ENCODE data around the gene DALRD3.

The DALRD3 gene

DNA sequence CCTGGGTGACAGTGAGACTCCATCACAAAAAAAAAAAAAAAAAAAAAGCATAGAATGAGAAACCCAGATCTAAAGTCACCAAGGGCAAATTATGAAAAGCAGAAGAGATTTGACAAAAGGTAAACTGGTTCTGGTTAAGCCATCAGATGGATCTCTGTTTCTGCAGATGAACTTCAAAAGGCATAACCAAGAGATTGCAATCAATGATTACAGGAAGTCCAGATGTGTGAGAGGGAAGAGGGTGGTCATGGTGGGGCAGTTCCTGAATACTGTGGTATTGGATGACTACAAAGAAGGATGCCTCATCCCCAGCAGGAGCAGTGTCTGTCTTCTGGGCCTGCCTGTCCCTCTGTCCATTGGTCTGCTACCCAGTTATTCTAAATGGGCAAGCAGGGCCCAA, 24.5 kb downstream of the DALRD3 start:
- no peak for DNase-seq
- Histone ChIP-seq H2BK5ac (ENCODE audit: low read depth, low read length, poor library complexity) (no peak overlapping the region), H3K4me1 (ENCODE audit: control insufficient read depth in 1 of 2, insufficient read depth in 2 of 2, low read length in 2 of 2) (peaks cover 13 to 15% of the 10 kb centered on the region in 2 experiments)

DNA sequence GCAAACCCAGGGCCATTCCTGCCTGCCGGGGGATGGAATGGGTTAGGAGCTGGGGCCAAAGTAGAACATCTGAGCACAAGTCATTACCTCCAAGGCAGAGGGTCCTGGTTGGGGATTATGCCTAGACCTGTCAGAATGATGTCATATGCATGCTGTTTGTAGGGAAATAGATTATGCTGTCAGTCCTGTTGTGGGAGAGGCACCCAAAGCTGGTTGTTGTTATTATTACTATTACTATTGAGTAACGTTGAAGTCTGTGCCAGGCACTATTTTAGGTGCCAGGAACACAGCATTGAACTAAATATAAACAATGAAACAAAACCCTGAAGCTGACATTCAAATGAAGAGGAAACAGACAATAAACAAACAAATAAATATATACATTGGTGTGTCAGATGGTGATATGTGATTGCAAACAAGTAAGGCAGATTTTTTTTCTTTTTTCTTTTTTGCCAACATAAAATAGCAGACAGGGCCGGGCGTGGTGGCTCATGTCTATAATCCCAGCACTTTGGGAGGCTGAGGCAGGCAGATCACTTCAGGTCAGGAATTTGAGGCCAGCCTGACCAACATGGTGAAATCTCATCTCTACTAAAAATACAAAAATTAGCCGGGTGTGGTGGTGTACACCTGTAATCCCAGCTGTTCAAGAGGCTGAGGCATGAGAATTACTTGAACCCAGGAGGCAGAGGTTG, 26.4 kb downstream of the DALRD3 start:
- H3K9ac ChIP-seq (ENCODE audit: low read length): no peak overlapping the region
- H3K4me1 ChIP-seq (ENCODE audit: control insufficient read depth in 1 of 2, insufficient read depth in 2 of 2, low read length in 2 of 2): peaks cover 13 to 15% of the 10 kb centered on the region in 2 experiments
- no peak overlapping the region for H3K4ac ChIP-seq (ENCODE audit: low read depth, low read length)
- peaks cover 0 to 2% of the 10 kb centered on the region in 2 experiments for H3K36me3 ChIP-seq (ENCODE audit: control insufficient read depth in 1 of 2, insufficient read depth in 2 of 2, low read length in 2 of 2)
- no peak overlapping the region for H3K23ac ChIP-seq (ENCODE audit: low read length)
- no peaks in the 10 kb centered on the region for H3K9me3 ChIP-seq (ENCODE audit: insufficient read depth, low read depth, low read length)
- no peak overlapping the region for H3K4me3 ChIP-seq (ENCODE audit: low read depth, low read length)
- no peaks in the 10 kb centered on the region for H3K27me3 ChIP-seq (ENCODE audit: insufficient read depth, low read length)
- H3K79me2 ChIP-seq (ENCODE audit: control insufficient read depth, insufficient read depth, low read length, poor library complexity): peaks cover 3% of the 10 kb centered on the region
- no peak for DNase-seq
- no peak overlapping the region for H2AFZ ChIP-seq (ENCODE audit: insufficient read depth, low read length, poor library complexity)
- H4K91ac ChIP-seq (ENCODE audit: low read depth, low read length): no peak overlapping the region
- H2BK5ac ChIP-seq (ENCODE audit: low read depth, low read length, poor library complexity): no peak overlapping the region
- H2BK120ac ChIP-seq (ENCODE audit: insufficient read depth, low read length, poor library complexity): no peak overlapping the region
- no peak overlapping the region for H4K12ac ChIP-seq (ENCODE audit: low read depth, low read length)
- no peak overlapping the region for H3K27ac ChIP-seq (ENCODE audit: low read depth, low read length)
- H3K4me2 ChIP-seq (ENCODE audit: low read length): no peak overlapping the region
- WGBS (ENCODE audit: extremely low coverage, insufficient coverage, insufficient read length): no CpG with 5 or more reads among the region's 5 CpGs
- peaks cover 10% of the 10 kb centered on the region for H3K79me1 ChIP-seq (ENCODE audit: low read length)
- no peak overlapping the region for H4K8ac ChIP-seq (ENCODE audit: low read depth, low read length)
- H2AK5ac ChIP-seq (ENCODE audit: low read length): no peak overlapping the region
- H3K18ac ChIP-seq (ENCODE audit: low read length): no peak overlapping the region
- H3K14ac ChIP-seq (ENCODE audit: low read length): no peak overlapping the region
- H2BK12ac ChIP-seq (ENCODE audit: low read length): no peak overlapping the region

More for the DNA sequence above, 24.5 kb downstream of the DALRD3 start:
- Histone ChIP-seq H4K91ac (ENCODE audit: low read depth, low read length) (no peak overlapping the region), H2BK12ac (ENCODE audit: low read length) (no peak overlapping the region), H4K8ac (ENCODE audit: low read depth, low read length) (no peak overlapping the region), H3K4ac (ENCODE audit: low read depth, low read length) (no peak overlapping the region), H3K9me3 (ENCODE audit: insufficient read depth, low read depth, low read length) (no peaks in the 10 kb centered on the region), H3K27ac (ENCODE audit: low read depth, low read length) (no peak overlapping the region), H3K4me2 (ENCODE audit: low read length) (no peak overlapping the region), H3K14ac (ENCODE audit: low read length) (no peak overlapping the region), H3K79me1 (ENCODE audit: low read length) (peaks cover 10% of the 10 kb centered on the region), H2AFZ (ENCODE audit: insufficient read depth, low read length, poor library complexity) (no peak overlapping the region), H3K79me2 (ENCODE audit: control insufficient read depth, insufficient read depth, low read length, poor library complexity) (peaks cover 3% of the 10 kb centered on the region), H2AK5ac (ENCODE audit: low read length) (no peak overlapping the region), H3K23ac (ENCODE audit: low read length) (no peak overlapping the region), H3K9ac (ENCODE audit: low read length) (no peak overlapping the region), H3K27me3 (ENCODE audit: insufficient read depth, low read length) (no peaks in the 10 kb centered on the region), H3K4me3 (ENCODE audit: low read depth, low read length) (no peak overlapping the region), H4K12ac (ENCODE audit: low read depth, low read length) (no peak overlapping the region), H3K36me3 (ENCODE audit: control insufficient read depth in 1 of 2, insufficient read depth in 2 of 2, low read length in 2 of 2) (peaks cover 0 to 2% of the 10 kb centered on the region in 2 experiments), H2BK120ac (ENCODE audit: insufficient read depth, low read length, poor library complexity) (no peak overlapping the region), H3K18ac (ENCODE audit: low read length) (no peak overlapping the region)

DNA sequence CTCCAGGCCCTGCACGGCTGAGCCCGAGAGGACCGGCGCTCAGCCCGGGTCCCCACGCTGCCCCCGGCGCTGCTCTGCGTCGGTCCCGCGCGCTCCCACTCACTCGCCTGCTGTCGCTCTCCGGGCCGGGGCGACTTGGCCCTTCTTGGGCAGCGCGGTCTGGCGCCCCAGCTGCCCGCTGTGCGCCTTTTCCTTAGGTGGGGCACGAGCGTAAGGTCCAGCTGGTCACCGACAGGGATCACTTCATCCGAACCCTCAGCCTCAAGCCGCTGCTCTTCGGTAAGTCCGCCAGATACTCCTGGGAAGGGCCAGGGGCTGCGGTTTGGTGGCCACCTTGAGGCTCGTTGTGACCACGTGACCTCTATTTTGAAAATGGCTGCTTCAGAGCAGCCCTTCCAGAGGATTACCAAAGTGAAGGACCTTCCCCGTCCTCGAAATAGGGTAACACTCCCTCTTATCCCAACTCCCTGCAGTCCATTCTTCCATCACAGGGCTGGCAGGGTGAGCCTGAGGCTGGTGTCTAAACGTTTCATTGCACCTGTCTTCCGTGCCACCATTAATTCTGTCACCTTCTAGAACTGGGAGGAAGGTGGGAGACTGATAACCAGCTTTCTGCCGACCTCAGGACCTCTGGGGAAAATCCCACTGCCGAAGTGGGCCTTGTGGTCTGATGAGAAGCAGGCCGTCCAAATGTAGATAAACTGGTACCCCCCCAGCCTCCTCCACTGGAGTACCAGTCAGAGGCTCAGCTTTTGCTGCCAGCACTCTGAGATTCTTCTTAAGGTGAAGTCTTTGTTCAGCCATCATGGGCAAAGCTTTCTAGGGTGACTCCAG, 27.5 kb downstream of the DALRD3 start:
- peak in 1 of 2 donors; percentile 31 for DNase-seq
- peaks cover 13 to 15% of the 10 kb centered on the region in 2 experiments for H3K4me1 ChIP-seq (ENCODE audit: control insufficient read depth in 1 of 2, insufficient read depth in 2 of 2, low read length in 2 of 2)
- peak overlapping the region; percentile 71 for H4K91ac ChIP-seq (ENCODE audit: low read depth, low read length)
- H3K23ac ChIP-seq (ENCODE audit: low read length): no peak overlapping the region
- H3K14ac ChIP-seq (ENCODE audit: low read length): peak overlapping the region; percentile 32
- H3K4me2 ChIP-seq (ENCODE audit: low read length): peak overlapping the region; percentile 89
- H3K79me2 ChIP-seq (ENCODE audit: control insufficient read depth, insufficient read depth, low read length, poor library complexity): peaks cover 3% of the 10 kb centered on the region
- H3K36me3 ChIP-seq (ENCODE audit: control insufficient read depth in 1 of 2, insufficient read depth in 2 of 2, low read length in 2 of 2): no peaks in the 10 kb centered on the region
- WGBS (ENCODE audit: extremely low coverage, insufficient coverage, insufficient read length): no CpG with 5 or more reads among the region's 40 CpGs
- peak overlapping the region; percentile 19 for H2AFZ ChIP-seq (ENCODE audit: insufficient read depth, low read length, poor library complexity)
- peak overlapping the region; percentile 77 for H3K9ac ChIP-seq (ENCODE audit: low read length)
- no peak overlapping the region for H2BK12ac ChIP-seq (ENCODE audit: low read length)
- H2BK120ac ChIP-seq (ENCODE audit: insufficient read depth, low read length, poor library complexity): peak overlapping the region; percentile 29
- no peak overlapping the region for H3K27ac ChIP-seq (ENCODE audit: low read depth, low read length)
- peak overlapping the region; percentile 59 for H3K4ac ChIP-seq (ENCODE audit: low read depth, low read length)
- H3K27me3 ChIP-seq (ENCODE audit: insufficient read depth, low read length): no peaks in the 10 kb centered on the region
- peak overlapping the region; percentile 72 for H4K8ac ChIP-seq (ENCODE audit: low read depth, low read length)
- no peak overlapping the region for H2BK5ac ChIP-seq (ENCODE audit: low read depth, low read length, poor library complexity)
- H2AK5ac ChIP-seq (ENCODE audit: low read length): peak overlapping the region; percentile 7
- H3K79me1 ChIP-seq (ENCODE audit: low read length): peaks cover 10% of the 10 kb centered on the region
- no peaks in the 10 kb centered on the region for H3K9me3 ChIP-seq (ENCODE audit: insufficient read depth, low read depth, low read length)
- H4K12ac ChIP-seq (ENCODE audit: low read depth, low read length): peak overlapping the region; percentile 10
- H3K18ac ChIP-seq (ENCODE audit: low read length): peak overlapping the region; percentile 57
- H3K4me3 ChIP-seq (ENCODE audit: low read depth, low read length): peak overlapping the region; percentile 78

DNA sequence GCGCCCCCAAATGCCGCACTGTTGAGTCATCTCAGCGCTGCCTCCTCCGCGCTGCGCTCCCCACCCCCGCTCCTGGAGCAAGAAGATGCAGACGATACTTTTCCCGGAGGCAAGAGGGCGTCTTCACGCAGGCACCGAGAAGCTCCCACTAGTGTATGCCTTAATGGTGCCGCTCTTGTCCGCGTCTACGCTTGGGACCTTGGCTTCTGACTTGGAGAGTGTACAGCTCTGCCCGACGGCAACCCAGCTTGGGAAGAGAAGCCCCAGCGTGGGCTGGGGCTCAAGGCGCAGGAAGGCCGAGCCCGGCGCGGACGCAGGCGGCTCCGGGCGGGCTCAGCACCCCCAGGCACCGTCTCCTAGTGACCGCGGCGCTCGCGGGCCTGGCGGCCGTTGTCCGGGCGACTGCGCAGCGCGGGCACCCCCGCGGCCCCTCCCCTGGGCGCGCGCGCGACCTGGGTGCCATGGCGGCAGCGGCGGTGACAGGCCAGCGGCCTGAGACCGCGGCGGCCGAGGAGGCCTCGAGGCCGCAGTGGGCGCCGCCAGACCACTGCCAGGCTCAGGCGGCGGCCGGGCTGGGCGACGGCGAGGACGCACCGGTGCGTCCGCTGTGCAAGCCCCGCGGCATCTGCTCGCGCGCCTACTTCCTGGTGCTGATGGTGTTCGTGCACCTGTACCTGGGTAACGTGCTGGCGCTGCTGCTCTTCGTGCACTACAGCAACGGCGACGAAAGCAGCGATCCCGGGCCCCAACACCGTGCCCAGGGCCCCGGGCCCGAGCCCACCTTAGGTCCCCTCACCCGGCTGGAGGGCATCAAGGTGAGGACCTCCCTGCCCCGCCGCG, 28.4 kb downstream of the DALRD3 start, which contains the start of gene P4HTM:
TSS of gene P4HTM (plus strand) at position 446 of the 840 bp plus-strand sequence. CDS start at position 462, 16 bp downstream.
- Histone ChIP-seq H2BK12ac (ENCODE audit: low read length) (peak within 1 kb of the TSS; percentile 51), H3K9ac (ENCODE audit: low read length) (peak within 1 kb of the TSS; percentile 77), H3K14ac (ENCODE audit: low read length) (peak within 1 kb of the TSS; percentile 54), H3K27me3 (ENCODE audit: insufficient read depth, low read length) (no peaks in the 10 kb centered on the region), H3K27ac (ENCODE audit: low read depth, low read length) (peak within 1 kb of the TSS; percentile 82), H3K4me2 (ENCODE audit: low read length) (peak within 1 kb of the TSS; percentile 89), H3K4me1 (ENCODE audit: control insufficient read depth in 1 of 2, insufficient read depth in 2 of 2, low read length in 2 of 2) (peaks cover 13 to 15% of the 10 kb centered on the region in 2 experiments), H4K91ac (ENCODE audit: low read depth, low read length) (peak within 1 kb of the TSS; percentile 71), H2BK120ac (ENCODE audit: insufficient read depth, low read length, poor library complexity) (peak within 1 kb of the TSS; percentile 41), H3K79me2 (ENCODE audit: control insufficient read depth, insufficient read depth, low read length, poor library complexity) (peaks cover 3% of the 10 kb centered on the region), H3K79me1 (ENCODE audit: low read length) (peaks cover 10% of the 10 kb centered on the region), H3K4ac (ENCODE audit: low read depth, low read length) (peak within 1 kb of the TSS; percentile 59), H2AFZ (ENCODE audit: insufficient read depth, low read length, poor library complexity) (peak within 1 kb of the TSS; percentile 20), H3K18ac (ENCODE audit: low read length) (peak within 1 kb of the TSS; percentile 57), H4K12ac (ENCODE audit: low read depth, low read length) (peak within 1 kb of the TSS; percentile 58), H2AK5ac (ENCODE audit: low read length) (peak within 1 kb of the TSS; percentile 44), H3K23ac (ENCODE audit: low read length) (no peak within 1 kb of the TSS), H3K4me3 (ENCODE audit: low read depth, low read length) (peak within 1 kb of the TSS; percentile 78), H4K8ac (ENCODE audit: low read depth, low read length) (peak within 1 kb of the TSS; percentile 72), H3K36me3 (ENCODE audit: control insufficient read depth in 1 of 2, insufficient read depth in 2 of 2, low read length in 2 of 2) (peaks cover 2% of the 10 kb centered on the region in 2 experiments), H2BK5ac (ENCODE audit: low read depth, low read length, poor library complexity) (peak within 1 kb of the TSS; percentile 63), H3K9me3 (ENCODE audit: insufficient read depth, low read depth, low read length) (no peaks in the 10 kb centered on the region)
- DNase-seq: peak; percentile 46 to 73
- WGBS (ENCODE audit: extremely low coverage, insufficient coverage, insufficient read length): no CpG with 5 or more reads among the region's 91 CpGs
